Mesendoderm (in vitro differentiated cells): ENCODE data around the gene SLC16A10.
"Not testable (repeated sequence)": the region's sequence is repeated elsewhere in the genome, so short reads cannot be mapped to it uniquely, and the experiment has no call there.

Experiments
- DNase-seq: peaks from one replicate; pipeline ENCODE4 v3.0.0; 2013
- H2AK5ac ChIP-seq: 2 replicates; pipeline ENCODE4 v1.6.1; 2013; ENCODE audit warnings: low read length, inconsistent platforms
- H2BK120ac ChIP-seq: 2 replicates; pipeline ENCODE4 v1.6.1; 2013; ENCODE audit warnings: low read depth, mild to moderate bottlenecking, low read length, moderate library complexity, mixed read lengths
- H2BK15ac ChIP-seq: replicated peaks from 2 replicates; pipeline ENCODE4 v1.6.1; 2013; ENCODE audit warnings: low read depth, mild to moderate bottlenecking, moderate library complexity
- H2BK5ac ChIP-seq: 2 replicates; pipeline ENCODE4 v1.6.1; 2013; ENCODE audit warnings: low read length, inconsistent platforms
- H3K18ac ChIP-seq: 2 replicates; pipeline ENCODE4 v1.6.1; 2013; ENCODE audit warnings: mild to moderate bottlenecking, low read length, mixed read lengths
- H3K23ac ChIP-seq: one replicate; pipeline ENCODE4 v1.6.1; 2013; ENCODE audit warnings: low read length
- H3K27ac ChIP-seq: 2 replicates; pipeline ENCODE4 v1.5.1; 2013; ENCODE audit warnings: low read depth, mild to moderate bottlenecking, inconsistent platforms, low read length, moderate library complexity
- H3K27me3 ChIP-seq: 2 replicates; pipeline ENCODE4 v1.6.1; 2013; ENCODE audit warnings: low read length, control low read depth, mild to moderate bottlenecking, inconsistent platforms; ENCODE audit not compliant: insufficient read depth, poor library complexity
- H3K36me3 ChIP-seq: 2 replicates; pipeline ENCODE4 v1.6.1; 2013; ENCODE audit warnings: low read length, inconsistent platforms; ENCODE audit not compliant: control insufficient read depth, insufficient read depth
- H3K4ac ChIP-seq: one replicate; pipeline ENCODE4 v1.6.1; 2013; ENCODE audit warnings: low read depth, mild to moderate bottlenecking, low read length, moderate library complexity
- H3K4me1 ChIP-seq: 2 replicates; pipeline ENCODE4 v1.6.1; 2013; ENCODE audit warnings: low read depth, low read length, inconsistent platforms; ENCODE audit not compliant: control insufficient read depth
- H3K4me2 ChIP-seq: 2 replicates; pipeline ENCODE4 v1.6.1; 2013; ENCODE audit warnings: low read length
- H3K4me3 ChIP-seq: 2 replicates; pipeline ENCODE4 v1.5.1; 2013; ENCODE audit warnings: mild to moderate bottlenecking, low read length
- H3K56ac ChIP-seq: one replicate; pipeline ENCODE4 v1.6.1; 2013; ENCODE audit warnings: low read length
- H3K79me1 ChIP-seq: 2 replicates; pipeline ENCODE4 v1.6.1; 2013; ENCODE audit warnings: low read length, inconsistent platforms
- H3K79me2 ChIP-seq: 2 replicates; pipeline ENCODE4 v1.6.1; 2013; ENCODE audit warnings: mild to moderate bottlenecking, low read length; ENCODE audit not compliant: control insufficient read depth, insufficient read depth
- H3K9ac ChIP-seq: 2 replicates; pipeline ENCODE4 v1.6.1; 2013; ENCODE audit warnings: low read length, inconsistent platforms
- H4K5ac ChIP-seq: one replicate; pipeline ENCODE4 v1.6.1; 2013; ENCODE audit warnings: low read length
- H4K8ac ChIP-seq: one replicate; pipeline ENCODE4 v1.6.1; 2013; ENCODE audit warnings: low read depth, mild to moderate bottlenecking, control low read depth, low read length, moderate library complexity
- WGBS: extraction: QIAGEN DNeasy Blood & Tissue Kit; methylation state at CpG from one replicate; pipeline ENCODE4 v1.1.7; 2013; ENCODE audit warnings: low lambda C conversion rate, missing lambda C conversion rate; ENCODE audit not compliant: insufficient coverage; ENCODE audit errors: extremely low coverage; 5-methylcytosine and 5-hydroxymethylcytosine counted together

Gene SLC16A10

GRCh38 chr6:111201764-111202163, 114.5 kb downstream of the SLC16A10 start:
- no peak for DNase-seq

GRCh38 chr6:111203539-111203938, 116.2 kb downstream of the SLC16A10 start:
- H3K4ac ChIP-seq, H2BK15ac ChIP-seq, H3K27me3 ChIP-seq, H3K56ac ChIP-seq, H2AK5ac ChIP-seq, DNase-seq, H2BK120ac ChIP-seq, H3K23ac ChIP-seq, H3K18ac ChIP-seq, H3K4me2 ChIP-seq, H4K5ac ChIP-seq, H3K4me1 ChIP-seq, H3K9ac ChIP-seq, H3K79me2 ChIP-seq, H3K27ac ChIP-seq, H3K79me1 ChIP-seq, H3K36me3 ChIP-seq, H3K4me3 ChIP-seq, H2BK5ac ChIP-seq, H4K8ac ChIP-seq: not testable (repeated sequence)
- WGBS = no CpG with 5 or more reads among the region's 4 CpGs

More at GRCh38 chr6:111201764-111202163, 114.5 kb downstream of the SLC16A10 start:
- H3K79me1 ChIP-seq = no peaks in the 10 kb centered on the region
- H3K4me3 ChIP-seq = no peak overlapping the region
- no peak overlapping the region for H3K56ac ChIP-seq
- no peak overlapping the region for H4K8ac ChIP-seq
- no peak overlapping the region for H2AK5ac ChIP-seq
- no peaks in the 10 kb centered on the region for H3K36me3 ChIP-seq
- no peak overlapping the region for H3K18ac ChIP-seq
- WGBS = no CpG with 5 or more reads among the region's 3 CpGs
- no peaks in the 10 kb centered on the region for H3K4me1 ChIP-seq
- H4K5ac ChIP-seq = no peak overlapping the region
- no peak overlapping the region for H2BK120ac ChIP-seq
- no peak overlapping the region for H3K4me2 ChIP-seq
- no peaks in the 10 kb centered on the region for H3K79me2 ChIP-seq
- no peak overlapping the region for H3K23ac ChIP-seq
- no peak overlapping the region for H2BK15ac ChIP-seq
- H2BK5ac ChIP-seq = no peak overlapping the region
- no peak overlapping the region for H3K9ac ChIP-seq
- no peaks in the 10 kb centered on the region for H3K27me3 ChIP-seq
- no peak overlapping the region for H3K27ac ChIP-seq
- no peak overlapping the region for H3K4ac ChIP-seq

GRCh38 chr6:111204305-111204704, 117.0 kb downstream of the SLC16A10 start:
- Histone ChIP-seq H3K79me1 (no peaks in the 10 kb centered on the region), H3K4me3 (no peak overlapping the region), H3K23ac (no peak overlapping the region), H3K9ac (no peak overlapping the region), H2AK5ac (no peak overlapping the region), H3K18ac (no peak overlapping the region), H3K27me3 (no peaks in the 10 kb centered on the region), H3K27ac (no peak overlapping the region), H2BK120ac (no peak overlapping the region), H4K8ac (no peak overlapping the region), H3K4me2 (no peak overlapping the region), H3K4me1 (peaks cover 3% of the 10 kb centered on the region), H3K36me3 (no peaks in the 10 kb centered on the region), H2BK5ac (no peak overlapping the region), H3K4ac (no peak overlapping the region), H4K5ac (no peak overlapping the region), H3K56ac (no peak overlapping the region), H2BK15ac (no peak overlapping the region), H3K79me2 (no peaks in the 10 kb centered on the region)
- DNase-seq = no peak
- WGBS = no CpG with 5 or more reads among the region's 2 CpGs

- H3K9ac ChIP-seq = no peak overlapping the region
- no peak overlapping the region for H4K5ac ChIP-seq
- no peak overlapping the region for H2BK120ac ChIP-seq
- no peak for DNase-seq
- no peak overlapping the region for H3K4ac ChIP-seq
- H3K4me3 ChIP-seq = no peak overlapping the region
- H2AK5ac ChIP-seq = no peak overlapping the region
- H3K4me2 ChIP-seq = no peak overlapping the region
- no peaks in the 10 kb centered on the region for H3K36me3 ChIP-seq
- peaks cover 3% of the 10 kb centered on the region for H3K4me1 ChIP-seq
- H2BK5ac ChIP-seq = no peak overlapping the region
- no peaks in the 10 kb centered on the region for H3K79me1 ChIP-seq
- no peak overlapping the region for H3K56ac ChIP-seq
- no peak overlapping the region for H3K27ac ChIP-seq
- no peak overlapping the region for H3K18ac ChIP-seq
- H3K23ac ChIP-seq = no peak overlapping the region
- no CpG with 5 or more reads among the region's 2 CpGs for WGBS
- no peaks in the 10 kb centered on the region for H3K79me2 ChIP-seq
- H2BK15ac ChIP-seq = no peak overlapping the region
- H4K8ac ChIP-seq = no peak overlapping the region
- H3K27me3 ChIP-seq = no peaks in the 10 kb centered on the region
These were observed 117.6 kb downstream of the SLC16A10 start for GRCh38 chr6:111204881-111205280.

- Histone ChIP-seq H3K4me2 (no peak overlapping the region), H3K56ac (no peak overlapping the region), H3K4me1 (peaks cover 3% of the 10 kb centered on the region), H2AK5ac (no peak overlapping the region), H4K8ac (no peak overlapping the region), H4K5ac (no peak overlapping the region), H3K27me3 (no peaks in the 10 kb centered on the region), H3K36me3 (no peaks in the 10 kb centered on the region), H2BK15ac (no peak overlapping the region), H2BK120ac (no peak overlapping the region), H3K4me3 (no peak overlapping the region), H3K18ac (no peak overlapping the region), H3K79me1 (no peaks in the 10 kb centered on the region), H3K4ac (no peak overlapping the region), H3K27ac (no peak overlapping the region), H3K23ac (no peak overlapping the region), H3K79me2 (no peaks in the 10 kb centered on the region), H2BK5ac (no peak overlapping the region), H3K9ac (no peak overlapping the region)
- no peak for DNase-seq
- WGBS = no CpG with 5 or more reads among the region's 3 CpGs
These were observed 118.2 kb downstream of the SLC16A10 start for GRCh38 chr6:111205502-111205901.

- H3K4me3 ChIP-seq = no peak overlapping the region
- peak; percentile 76 for DNase-seq
- H2BK15ac ChIP-seq = no peak overlapping the region
- H3K27me3 ChIP-seq = no peaks in the 10 kb centered on the region
- H2BK120ac ChIP-seq = no peak overlapping the region
- H3K4me2 ChIP-seq = no peak overlapping the region
- WGBS = no CpG with 5 or more reads among the region's 4 CpGs
- H2BK5ac ChIP-seq = no peak overlapping the region
- H3K18ac ChIP-seq = no peak overlapping the region
- H3K79me2 ChIP-seq = no peaks in the 10 kb centered on the region
- H3K4me1 ChIP-seq = peaks cover 3% of the 10 kb centered on the region
- peak overlapping the region; percentile 80 for H3K23ac ChIP-seq
- H3K9ac ChIP-seq = no peak overlapping the region
- H3K36me3 ChIP-seq = no peaks in the 10 kb centered on the region
- H4K5ac ChIP-seq = no peak overlapping the region
- no peak overlapping the region for H4K8ac ChIP-seq
- no peak overlapping the region for H3K4ac ChIP-seq
- H3K79me1 ChIP-seq = no peaks in the 10 kb centered on the region
- no peak overlapping the region for H3K27ac ChIP-seq
- H2AK5ac ChIP-seq = no peak overlapping the region
- H3K56ac ChIP-seq = no peak overlapping the region
These were observed 120.0 kb downstream of the SLC16A10 start for GRCh38 chr6:111207141-111207858.
